Measurements from ENCODE around the gene DCLK3.

DCLK3 gene

GRCh38 chr3:36679384-36680200, 84.8 kb downstream of the DCLK3 start:
- DNase-seq (ENCODE audit: low read depth): peak; percentile 93
- no peak for TF ChIP-seq CTCF (conservative IDR thresholded peaks at IDR 0.05; ENCODE audit: low read depth, low read length)
- H3K4me3 ChIP-seq (ENCODE audit: low read depth, low read length): no peak overlapping the region

GRCh38 chr3:36678216-36679013, 85.9 kb downstream of the DCLK3 start:
- TF ChIP-seq CTCF (conservative IDR thresholded peaks at IDR 0.05; ENCODE audit: low read depth, low read length): no peak
- peak; percentile 55 for DNase-seq (ENCODE audit: low read depth)
- H3K4me3 ChIP-seq (ENCODE audit: low read depth, low read length): no peak overlapping the region

- peak; percentile 89 for DNase-seq (ENCODE audit: low read depth)
- peak; percentile 17 for TF ChIP-seq CTCF (conservative IDR thresholded peaks at IDR 0.05; ENCODE audit: low read depth, low read length)
- no peak overlapping the region for H3K4me3 ChIP-seq (ENCODE audit: low read depth, low read length)
Measured at GRCh38 chr3:36677331-36678007, 86.9 kb downstream of the DCLK3 start.

GRCh38 chr3:36674816-36675215, 89.5 kb downstream of the DCLK3 start:
- H3K4me3 ChIP-seq (ENCODE audit: low read depth, low read length): no peak overlapping the region
- DNase-seq (ENCODE audit: low read depth): no peak
- no peak for TF ChIP-seq CTCF (conservative IDR thresholded peaks at IDR 0.05; ENCODE audit: low read depth, low read length)

- DNase-seq (ENCODE audit: low read depth): no peak
- H3K4me3 ChIP-seq (ENCODE audit: low read depth, low read length): no peak overlapping the region
- no peak for TF ChIP-seq CTCF (conservative IDR thresholded peaks at IDR 0.05; ENCODE audit: low read depth, low read length)
Measured at GRCh38 chr3:36669764-36670163, 94.6 kb downstream of the DCLK3 start.

- no peak for DNase-seq (ENCODE audit: low read depth)
- no peak for TF ChIP-seq CTCF (conservative IDR thresholded peaks at IDR 0.05; ENCODE audit: low read depth, low read length)
- no peak overlapping the region for H3K4me3 ChIP-seq (ENCODE audit: low read depth, low read length)
Measured at GRCh38 chr3:36666166-36666565, 98.2 kb downstream of the DCLK3 start.
